Stomach (tissue), 4 donors: Measurements from ENCODE around the gene COMMD1.

Source experiments
- EP300 ChIP-seq: sonication (generic); formaldehyde crosslinking; IDR thresholded peaks from one replicate; pipeline ENCODE4 v1.6.1; 2017; ENCODE audit warnings: antibody characterized with exemption
- POLR2A ChIP-seq, 4 donors: fragments of 450-650 bp; IDR thresholded peaks; one replicate each; pipeline ENCODE4 v1.6.1; 2016; ENCODE audit warnings: antibody characterized with exemption in 4 of 4, control low read depth in 2 of 4, mild to moderate bottlenecking in 1 of 4, moderate library complexity in 1 of 4
- TF ChIP-seq, protein P1 (sequence below), 7 experiments: fragments of 450-650 bp in 4 of 7; fragments of 200-600 bp in 3 of 7; sonication (generic) in 3 of 7; IDR thresholded peaks; one replicate each; pipeline ENCODE4 v1.5.1; 2016 to 2019; ENCODE audit warnings: antibody characterized with exemption in 7 of 7, control low read depth in 2 of 7, mild to moderate bottlenecking in 1 of 7

DNA sequence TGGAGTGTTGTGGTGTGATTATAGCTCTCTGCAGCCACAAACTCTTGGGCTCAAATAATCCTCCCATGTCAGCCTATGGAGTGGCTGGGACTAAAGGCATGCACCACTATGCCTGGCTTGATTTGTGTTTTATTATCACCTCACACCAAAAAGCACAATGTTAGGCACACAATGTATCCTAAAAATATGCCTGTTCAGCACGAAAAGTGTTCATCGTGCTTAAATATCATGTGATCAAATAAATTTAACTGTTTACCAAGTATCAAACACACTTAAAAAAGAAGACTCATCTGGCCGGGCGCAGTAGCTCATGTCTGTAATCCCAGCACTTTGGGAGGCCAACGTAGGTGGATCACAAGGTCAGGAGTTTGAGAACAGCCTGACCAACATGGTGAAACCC is 22.6 kb upstream of the COMMD1 start:
- TF ChIP-seq POLR2A (IDR thresholded peaks at IDR 0.05): no peak
- TF ChIP-seq, protein P1, sequence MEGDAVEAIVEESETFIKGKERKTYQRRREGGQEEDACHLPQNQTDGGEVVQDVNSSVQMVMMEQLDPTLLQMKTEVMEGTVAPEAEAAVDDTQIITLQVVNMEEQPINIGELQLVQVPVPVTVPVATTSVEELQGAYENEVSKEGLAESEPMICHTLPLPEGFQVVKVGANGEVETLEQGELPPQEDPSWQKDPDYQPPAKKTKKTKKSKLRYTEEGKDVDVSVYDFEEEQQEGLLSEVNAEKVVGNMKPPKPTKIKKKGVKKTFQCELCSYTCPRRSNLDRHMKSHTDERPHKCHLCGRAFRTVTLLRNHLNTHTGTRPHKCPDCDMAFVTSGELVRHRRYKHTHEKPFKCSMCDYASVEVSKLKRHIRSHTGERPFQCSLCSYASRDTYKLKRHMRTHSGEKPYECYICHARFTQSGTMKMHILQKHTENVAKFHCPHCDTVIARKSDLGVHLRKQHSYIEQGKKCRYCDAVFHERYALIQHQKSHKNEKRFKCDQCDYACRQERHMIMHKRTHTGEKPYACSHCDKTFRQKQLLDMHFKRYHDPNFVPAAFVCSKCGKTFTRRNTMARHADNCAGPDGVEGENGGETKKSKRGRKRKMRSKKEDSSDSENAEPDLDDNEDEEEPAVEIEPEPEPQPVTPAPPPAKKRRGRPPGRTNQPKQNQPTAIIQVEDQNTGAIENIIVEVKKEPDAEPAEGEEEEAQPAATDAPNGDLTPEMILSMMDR (IDR thresholded peaks at IDR 0.05): no peak
- TF ChIP-seq EP300: no peak
